ENCODE data around the gene MCC.

The MCC gene

DNA sequence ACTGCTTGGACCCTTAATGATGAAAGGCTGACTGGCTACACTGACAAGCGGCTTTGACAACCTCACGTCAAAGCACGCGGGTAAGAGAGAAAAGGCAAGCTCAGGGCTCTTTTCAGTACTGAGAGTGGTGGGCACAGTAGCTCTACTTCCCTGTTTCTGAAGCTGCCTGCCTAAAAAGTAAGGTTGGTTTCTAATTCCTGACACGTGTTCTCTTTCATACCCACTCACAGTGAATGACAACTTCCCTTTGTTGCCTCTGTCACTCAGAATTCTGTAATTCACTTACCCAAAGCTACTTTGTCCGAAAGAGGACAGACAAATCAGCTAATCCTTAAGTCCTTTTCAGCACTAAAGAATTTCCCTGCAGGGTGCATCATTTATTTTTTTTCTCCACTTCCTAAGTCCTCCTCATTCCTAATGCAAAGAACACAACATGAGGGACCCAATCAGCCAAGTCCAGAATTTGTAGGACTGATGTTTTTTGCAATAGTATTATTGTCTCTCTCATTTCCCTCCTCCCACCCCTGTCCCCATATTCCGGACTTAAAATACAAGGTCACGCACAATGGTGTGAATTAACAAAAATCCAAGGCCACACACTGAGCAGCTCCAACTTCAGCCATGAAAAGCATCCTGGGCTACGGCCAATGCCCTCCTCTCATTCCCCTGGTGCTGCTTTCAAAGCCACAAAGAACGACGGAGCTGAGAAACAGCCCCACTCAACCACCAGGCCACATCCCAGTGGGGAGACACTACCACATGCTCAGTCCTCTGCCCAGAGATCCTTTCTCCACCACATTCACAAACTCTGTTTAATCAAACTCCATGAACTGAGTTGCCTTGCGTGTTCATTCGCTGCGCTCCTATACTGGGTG lies 274.5 kb downstream of the MCC start:
- in situ Hi-C loops (cut with MboI; ENCODE audit: low sequenced_read_pairs, unreplicated experiment): no loop called here
- DNase-seq (ENCODE audit: low spot score): no peak
- TF ChIP-seq, protein P1, sequence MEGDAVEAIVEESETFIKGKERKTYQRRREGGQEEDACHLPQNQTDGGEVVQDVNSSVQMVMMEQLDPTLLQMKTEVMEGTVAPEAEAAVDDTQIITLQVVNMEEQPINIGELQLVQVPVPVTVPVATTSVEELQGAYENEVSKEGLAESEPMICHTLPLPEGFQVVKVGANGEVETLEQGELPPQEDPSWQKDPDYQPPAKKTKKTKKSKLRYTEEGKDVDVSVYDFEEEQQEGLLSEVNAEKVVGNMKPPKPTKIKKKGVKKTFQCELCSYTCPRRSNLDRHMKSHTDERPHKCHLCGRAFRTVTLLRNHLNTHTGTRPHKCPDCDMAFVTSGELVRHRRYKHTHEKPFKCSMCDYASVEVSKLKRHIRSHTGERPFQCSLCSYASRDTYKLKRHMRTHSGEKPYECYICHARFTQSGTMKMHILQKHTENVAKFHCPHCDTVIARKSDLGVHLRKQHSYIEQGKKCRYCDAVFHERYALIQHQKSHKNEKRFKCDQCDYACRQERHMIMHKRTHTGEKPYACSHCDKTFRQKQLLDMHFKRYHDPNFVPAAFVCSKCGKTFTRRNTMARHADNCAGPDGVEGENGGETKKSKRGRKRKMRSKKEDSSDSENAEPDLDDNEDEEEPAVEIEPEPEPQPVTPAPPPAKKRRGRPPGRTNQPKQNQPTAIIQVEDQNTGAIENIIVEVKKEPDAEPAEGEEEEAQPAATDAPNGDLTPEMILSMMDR (IDR thresholded peaks at IDR 0.05; ENCODE audit: borderline replicate concordance, control extremely low read depth, extremely low read depth, insufficient read depth, missing control alignments): no peak

DNA sequence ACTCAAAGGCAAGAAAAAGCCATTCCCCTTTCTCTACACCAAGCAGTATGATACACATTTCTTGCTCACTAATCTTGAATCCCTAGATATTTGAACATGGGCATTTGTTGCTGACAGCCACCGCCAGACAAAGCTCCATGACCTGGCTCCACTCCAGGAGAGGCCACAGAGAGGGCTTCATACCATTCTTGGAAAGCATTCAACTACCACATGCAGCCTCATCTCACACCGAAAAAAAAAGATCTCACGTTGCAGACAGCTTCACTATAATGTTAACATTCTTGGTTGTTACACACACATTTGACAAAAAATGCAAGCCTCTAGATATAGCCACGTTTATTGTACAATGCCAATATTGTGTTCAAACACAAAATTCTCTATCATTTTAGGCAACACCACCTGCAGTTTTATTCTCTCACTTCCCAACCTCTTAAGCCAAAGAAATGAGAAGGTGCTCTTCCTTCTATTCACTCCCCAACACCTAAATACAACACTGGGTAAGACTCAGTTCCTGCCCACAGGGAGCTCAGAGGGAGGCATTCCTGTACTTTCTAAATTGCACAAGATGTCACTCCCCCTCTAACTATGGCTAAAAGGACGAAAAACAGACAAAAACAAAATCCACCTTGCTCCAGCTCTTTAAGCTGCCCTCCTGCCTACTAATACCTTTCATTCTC lies 275.9 kb downstream of the MCC start:
- DNase-seq (ENCODE audit: low spot score): no peak
- in situ Hi-C loops (cut with MboI; ENCODE audit: low sequenced_read_pairs, unreplicated experiment): no loop called here
- TF ChIP-seq, protein P1 (IDR thresholded peaks at IDR 0.05; ENCODE audit: borderline replicate concordance, control extremely low read depth, extremely low read depth, insufficient read depth, missing control alignments): no peak

DNA sequence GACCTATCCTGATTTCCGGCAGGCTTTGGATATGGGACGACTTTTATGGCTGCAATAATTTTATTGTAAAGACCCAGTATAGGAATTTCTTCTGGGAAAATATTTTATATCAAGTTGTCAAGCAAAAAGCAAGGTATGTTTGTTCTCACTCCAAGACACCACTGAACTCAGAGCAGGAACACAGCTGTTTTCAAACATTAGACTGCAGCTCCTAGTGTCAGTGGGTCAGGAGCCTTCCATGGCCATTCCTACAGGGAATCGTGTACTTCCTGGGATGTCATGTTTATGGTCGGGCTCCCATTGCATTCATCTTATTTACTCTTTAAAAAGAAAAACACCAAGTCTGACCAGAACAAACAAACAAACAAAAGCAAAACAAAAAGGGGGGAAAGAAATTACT lies 278.8 kb downstream of the MCC start:
- no peak for DNase-seq (ENCODE audit: low spot score)
- TF ChIP-seq, protein P1 (IDR thresholded peaks at IDR 0.05; ENCODE audit: borderline replicate concordance, control extremely low read depth, extremely low read depth, insufficient read depth, missing control alignments): no peak
- in situ Hi-C loops (cut with MboI; ENCODE audit: low sequenced_read_pairs, unreplicated experiment): no loop called here

DNA sequence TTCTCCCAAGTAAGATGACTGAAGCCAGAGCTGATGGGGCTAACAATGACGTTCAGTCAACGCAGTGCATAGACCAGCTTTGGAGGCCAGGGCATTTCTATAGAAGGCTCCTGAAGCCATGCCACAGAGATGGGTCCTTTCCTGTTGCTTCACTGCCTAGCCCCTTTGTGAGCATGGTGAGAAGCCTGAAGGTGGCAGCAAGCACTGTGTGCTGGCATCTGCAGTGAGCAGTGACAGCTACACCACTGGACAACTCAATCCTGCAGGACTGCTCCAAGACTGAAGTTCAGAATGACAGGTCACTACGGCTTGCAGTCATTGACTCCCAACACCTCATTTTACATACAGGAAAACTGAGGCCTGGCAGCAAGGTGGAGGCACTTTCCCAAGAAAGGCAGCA lies 282.4 kb downstream of the MCC start:
- DNase-seq (ENCODE audit: low spot score): no peak
- TF ChIP-seq, protein P1 (IDR thresholded peaks at IDR 0.05; ENCODE audit: borderline replicate concordance, control extremely low read depth, extremely low read depth, insufficient read depth, missing control alignments): no peak
- in situ Hi-C loops (cut with MboI; ENCODE audit: low sequenced_read_pairs, unreplicated experiment): no loop called here

DNA sequence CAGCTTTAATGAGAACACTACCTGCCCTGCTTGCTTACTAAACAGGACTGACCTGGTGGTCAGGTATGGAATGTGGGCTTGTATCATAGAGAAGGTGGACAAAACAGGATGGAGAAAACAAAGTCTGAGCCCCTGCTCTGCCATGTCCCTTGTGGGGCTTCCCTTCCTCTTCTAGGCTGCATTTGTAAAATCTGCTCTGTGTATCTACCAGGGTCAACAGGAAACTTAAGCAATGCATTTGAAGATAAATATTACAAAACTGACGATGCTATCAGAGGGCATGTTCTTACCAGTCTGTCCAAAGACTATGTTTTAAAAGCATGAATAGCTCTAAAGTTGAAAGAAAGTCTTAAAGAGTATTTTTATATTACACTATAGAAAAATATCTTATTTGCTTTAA lies 282.9 kb downstream of the MCC start:
- TF ChIP-seq, protein P1 (IDR thresholded peaks at IDR 0.05; ENCODE audit: borderline replicate concordance, control extremely low read depth, extremely low read depth, insufficient read depth, missing control alignments): no peak
- no peak for DNase-seq (ENCODE audit: low spot score)
- in situ Hi-C loops (cut with MboI; ENCODE audit: low sequenced_read_pairs, unreplicated experiment): no loop called here

DNA sequence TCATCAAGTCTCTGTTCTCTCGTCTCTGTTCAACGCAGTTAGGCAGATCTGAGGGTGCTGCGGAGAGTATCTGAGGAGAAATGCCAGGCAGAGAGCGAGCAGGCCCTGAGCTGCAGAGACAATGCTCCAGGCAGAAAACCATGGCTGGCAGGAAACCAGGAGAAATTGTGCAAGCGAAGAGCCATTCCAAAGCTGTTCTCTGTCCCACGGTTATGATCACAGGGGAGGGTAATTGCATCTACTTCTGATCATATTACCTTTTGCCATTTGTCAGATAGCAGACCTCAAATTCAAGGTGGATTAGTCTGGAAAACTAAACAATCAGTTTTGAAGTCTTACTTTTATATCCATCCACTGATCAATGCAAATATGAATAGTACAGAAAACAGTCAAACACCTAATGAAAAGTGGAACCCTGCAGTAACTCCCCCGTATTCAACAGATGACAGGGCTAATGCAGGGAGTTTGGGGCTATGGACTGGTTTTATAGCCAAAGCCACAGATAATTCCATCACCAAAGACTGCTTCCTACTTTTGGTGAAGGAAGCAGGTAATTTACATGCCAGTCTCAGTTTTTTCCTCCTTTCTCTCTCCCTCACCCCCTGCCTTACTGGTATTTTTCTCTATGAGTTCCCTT lies 283.6 kb downstream of the MCC start:
- in situ Hi-C loops (cut with MboI; ENCODE audit: low sequenced_read_pairs, unreplicated experiment): no loop called here
- no peak for DNase-seq (ENCODE audit: low spot score)
- TF ChIP-seq, protein P1 (IDR thresholded peaks at IDR 0.05; ENCODE audit: borderline replicate concordance, control extremely low read depth, extremely low read depth, insufficient read depth, missing control alignments): no peak

All from GM13976 (cell line).